GM12878 (cell line): Measurements from ENCODE around the gene GRIK5. TPM values are rescaled to one million over a fixed set of nuclear protein-coding genes. Genes with fewer than 3 reads are reported as not detected.

Experiments
- BACH1 ChIP-seq: fragments of 450-650 bp; IDR thresholded peaks from 2 replicates; pipeline ENCODE4 v1.6.1; 2017; ENCODE audit warnings: mild to moderate bottlenecking, borderline replicate concordance
- CREB1 ChIP-seq: IDR thresholded peaks from 2 replicates; pipeline ENCODE4 v1.6.1; 2012; ENCODE audit warnings: low read depth, mild to moderate bottlenecking, inconsistent platforms
- CTCF ChIP-seq, 3 experiments: IDR thresholded peaks in 2 of 3; conservative IDR thresholded peaks in 1 of 3; 2 replicates each; pipeline ENCODE4 v1.5.1; 2011; ENCODE audit warnings: low read depth in 3 of 3, low read length in 3 of 3, mild to moderate bottlenecking in 3 of 3, control low read depth in 2 of 3, moderate library complexity in 2 of 3, inconsistent platforms in 1 of 3, mixed read lengths in 1 of 3; ENCODE audit not compliant: control insufficient read depth in 2 of 3, insufficient read depth in 1 of 3; ENCODE audit errors: extremely low read depth in 1 of 3
- DPF2 ChIP-seq: fragments of 450-650 bp; IDR thresholded peaks from 2 replicates; pipeline ENCODE4 v1.6.1; 2017; ENCODE audit warnings: mild to moderate bottlenecking
- IKZF1 ChIP-seq: fragments of 450-650 bp; conservative IDR thresholded peaks from 2 replicates; pipeline ENCODE4 v1.6.1; 2017; ENCODE audit warnings: antibody characterized with exemption, mild to moderate bottlenecking
- IRF5 ChIP-seq: fragments of 450-650 bp; IDR thresholded peaks from 2 replicates; pipeline ENCODE4 v1.6.1; 2017; ENCODE audit warnings: borderline replicate concordance
- MTA2 ChIP-seq: fragments of 450-650 bp; IDR thresholded peaks from 2 replicates; pipeline ENCODE4 v1.6.1; 2016; ENCODE audit warnings: low read depth, mild to moderate bottlenecking, moderate library complexity
- MYC ChIP-seq: IDR thresholded peaks from 2 replicates; pipeline ENCODE4 v1.6.1; 2011; ENCODE audit warnings: mild to moderate bottlenecking, low read length, moderate library complexity, inconsistent platforms; ENCODE audit not compliant: insufficient read depth, insufficient replicate concordance, insufficient read length, severe bottlenecking
- NBN ChIP-seq: fragments of 450-650 bp; IDR thresholded peaks from 2 replicates; pipeline ENCODE4 v1.6.1; 2016
- NFYA ChIP-seq: IDR thresholded peaks from 2 replicates; pipeline ENCODE4 v1.6.1; 2011; ENCODE audit warnings: low read depth, mild to moderate bottlenecking, low read length, improper control_type of control experiment, borderline replicate concordance
- PAX8 ChIP-seq: fragments of 450-650 bp; IDR thresholded peaks from 2 replicates; pipeline ENCODE4 v1.6.1; 2017; ENCODE audit warnings: mild to moderate bottlenecking, moderate library complexity
- POLR2AphosphoS2 ChIP-seq: IDR thresholded peaks from 2 replicates; pipeline ENCODE4 v1.6.1; 2011; ENCODE audit warnings: low read depth, mild to moderate bottlenecking, low read length, improper control_type of control experiment, moderate library complexity
- POLR2AphosphoS5 ChIP-seq: IDR thresholded peaks from 2 replicates; pipeline ENCODE4 v1.6.1; 2011; ENCODE audit warnings: mild to moderate bottlenecking, low read length, inconsistent platforms
- POU2F2 ChIP-seq: IDR thresholded peaks from 3 replicates; pipeline ENCODE4 v1.6.1; 2011; ENCODE audit warnings: low read depth, mild to moderate bottlenecking, low read length, borderline replicate concordance
- SIX5 ChIP-seq: IDR thresholded peaks from 2 replicates; pipeline ENCODE4 v1.6.1; 2011; ENCODE audit warnings: mild to moderate bottlenecking, low read depth, low read length, moderate library complexity; ENCODE audit not compliant: severe bottlenecking
- SMC3 ChIP-seq: IDR thresholded peaks from 2 replicates; pipeline ENCODE4 v1.6.1; 2011; ENCODE audit warnings: low read length, improper control_type of control experiment, borderline replicate concordance
- SPI1 ChIP-seq: IDR thresholded peaks from 2 replicates; pipeline ENCODE4 v1.6.1; 2011; ENCODE audit warnings: low read depth, mild to moderate bottlenecking, low read length, moderate library complexity, borderline replicate concordance; ENCODE audit not compliant: insufficient read depth
- SUPT20H ChIP-seq: IDR thresholded peaks from 2 replicates; pipeline ENCODE4 v1.6.1; 2011; ENCODE audit warnings: low read depth, mild to moderate bottlenecking, low read length, moderate library complexity, borderline replicate concordance; ENCODE audit not compliant: control insufficient read depth
- TCF7 ChIP-seq: IDR thresholded peaks from 2 replicates; pipeline ENCODE4 v1.6.1; 2014; ENCODE audit warnings: antibody characterized with exemption, borderline replicate concordance
- WRNIP1 ChIP-seq: IDR thresholded peaks from 2 replicates; pipeline ENCODE4 v1.6.1; 2011; ENCODE audit warnings: low read depth, low read length, improper control_type of control experiment, borderline replicate concordance
- ZNF207 ChIP-seq: fragments of 450-650 bp; IDR thresholded peaks from 2 replicates; pipeline ENCODE4 v1.6.1; 2014; ENCODE audit warnings: antibody characterized with exemption, mild to moderate bottlenecking, borderline replicate concordance
- ZNF217 ChIP-seq: fragments of 450-650 bp; IDR thresholded peaks from 2 replicates; pipeline ENCODE4 v1.6.1; 2017; ENCODE audit warnings: antibody characterized with exemption, mild to moderate bottlenecking
- ZNF687 ChIP-seq: fragments of 450-650 bp; IDR thresholded peaks from 2 replicates; pipeline ENCODE4 v1.6.1; 2017; ENCODE audit warnings: mild to moderate bottlenecking, moderate library complexity
- polyA plus RNA-seq, 11 experiments: library from polyadenylated mRNA; depleted of rRNA in 4 of 11; unstranded in 6 of 11; stranded (reverse) in 5 of 11; fragments of >200 nt; fragmentation: Nextera tagmentation in 4 of 11; fragmentation: Illumina TruSeq in 1 of 11; extraction: Ambion mirVana in 4 of 11; extraction: Trizol in 1 of 11; gene quantifications; 1 replicate in 1 of 11; 2 replicates in 10 of 11; pipeline versions ENCODE4 v1.2.1 to v1.2.3, GENCODE V29; 2011 to 2016; ENCODE audit warnings: inconsistent platforms in 2 of 11, missing spikeins in 2 of 11, low read depth in 1 of 11
- total RNA-seq, 4 experiments: library from RNA; depleted of rRNA in 3 of 4; stranded (reverse); fragments of >200 nt in 3 of 4; fragmentation: Illumina TruSeq in 1 of 4; extraction: Trizol in 1 of 4; gene quantifications; 2 replicates each; pipeline versions ENCODE4 v1.2.1 to v1.2.3, GENCODE V29; 2013 to 2021

GRIK5 gene
- total and polyA plus RNA-seq, 10 of the 15 experiments (the other 5 are each of a cell fraction or from before 2014, with no cell fraction given), result 0.03 to 0.23 (median 0.07) TPM; not detected in 3

GRCh38 chr19:42074513-42075363 is 4.7 kb upstream of the GRIK5 start (continued):
- TF ChIP-seq ZNF687 (no peak), DPF2 (0 out of 2 replicates have a peak, but pooled peaks have one; percentile 18), SUPT20H (no peak), NFYA (no peak), TCF7 (no peak), MYC (no peak), IRF5 (no peak), BACH1 (0 out of 2 replicates have a peak, but pooled peaks have one; percentile 27), ZNF217 (no peak), CREB1 (no peak), SPI1 (peak; percentile 14; the same call in 1 of the 2 replicates), CTCF (IDR thresholded peaks at IDR 0.05 in 2 of 3, conservative IDR thresholded peaks at IDR 0.05 in 1 of 3; ENCODE audit: control insufficient read depth in 2 of 3, extremely low read depth in 1 of 3, insufficient read depth in 1 of 3, low read depth in 3 of 3, low read length in 3 of 3) (no peak), SMC3 (no peak), MTA2 (no peak), ZNF207 (0 out of 2 replicates have a peak, but pooled peaks have one; percentile 27), POLR2AphosphoS5 (no peak; the same call in 1 of the 2 replicates), IKZF1 (0 out of 2 replicates have a peak, but pooled peaks have one; percentile 33), POU2F2 (no peak), SIX5 (no peak), WRNIP1 (0 out of 2 replicates have a peak, but pooled peaks have one; percentile 86), POLR2AphosphoS2 (no peak; the same call in 1 of the 2 replicates), NBN (no peak), PAX8 (no peak)
